ENCODE measurements around the gene SMIM24. TPM values are rescaled to one million over a fixed set of nuclear protein-coding genes. Genes with fewer than 3 reads are reported as not detected.

Gene SMIM24
- total and polyA plus RNA-seq, 9 of the 15 experiments (the other 6 are each of a cell fraction or from before 2014, with no cell fraction given) = 0.45 to 12.3 (median 1.4) TPM; not detected in 1

- TF ChIP-seq ZFP1 (CRISPR knock-in tag; IDR thresholded peaks at IDR 0.05) = no peak
- TF ChIP-seq EP300 (IDR thresholded peaks at IDR 0.05; ENCODE audit: low read length) = peak; percentile 19; the same call in 1 of the 2 replicates
- peak; percentile 61 for TF ChIP-seq TEAD4 (IDR thresholded peaks at IDR 0.05; ENCODE audit: low read length)
- no peak for TF ChIP-seq TEAD4 (CRISPR knock-in tag; IDR thresholded peaks at IDR 0.05; ENCODE audit: borderline replicate concordance)
- no peak for TF ChIP-seq ZFP36 (IDR thresholded peaks at IDR 0.05; ENCODE audit: low read depth, low read length, partially characterized antibody)
- peak; percentile 55 for TF ChIP-seq GTF2A2 (tag; IDR thresholded peaks at IDR 0.05)
- TF ChIP-seq TCF7L2 (IDR thresholded peaks at IDR 0.05; ENCODE audit: low read depth, low read length) = peak; percentile 98
- peak; percentile 58 for TF ChIP-seq MXI1 (IDR thresholded peaks at IDR 0.05; ENCODE audit: low read depth, low read length)
- TF ChIP-seq NR4A1 (CRISPR knock-in tag; IDR thresholded peaks at IDR 0.05) = 0 out of 2 replicates have a peak, but pooled peaks have one; percentile 82
- TF ChIP-seq NR4A1 (tag; IDR thresholded peaks at IDR 0.05) = no peak
- no peak for TF ChIP-seq RBM17 (IDR thresholded peaks at IDR 0.05; ENCODE audit: borderline replicate concordance, low read depth, low read length)
- peak; percentile 35 for TF ChIP-seq RBM25 (IDR thresholded peaks at IDR 0.05; ENCODE audit: low read depth, low read length, severe bottlenecking)
- TF ChIP-seq ZNF143 (CRISPR knock-in tag; IDR thresholded peaks at IDR 0.05) = peak; percentile 49; the same call in 1 of the 2 replicates
- TF ChIP-seq CTBP1 (IDR thresholded peaks at IDR 0.05; ENCODE audit: borderline replicate concordance) = peak; percentile 73; the same call in 1 of the 2 replicates
- TF ChIP-seq ZNF431 (CRISPR knock-in tag; IDR thresholded peaks at IDR 0.05) = no peak
- TF ChIP-seq ZNF134 (CRISPR knock-in tag; conservative IDR thresholded peaks at IDR 0.05) = peak; percentile 81
- peak; percentile 58; the same call in 1 of the 2 replicates for TF ChIP-seq ZNF263 (CRISPR knock-in tag; IDR thresholded peaks at IDR 0.05; ENCODE audit: borderline replicate concordance)
- TF ChIP-seq RBM15 (IDR thresholded peaks at IDR 0.05; ENCODE audit: insufficient read depth, low read length) = no peak
- TF ChIP-seq RBFOX2 (IDR thresholded peaks at IDR 0.05; ENCODE audit: low read depth, low read length) = peak; percentile 98
- TF ChIP-seq KAT7 (CRISPR knock-in tag; IDR thresholded peaks at IDR 0.05; ENCODE audit: borderline replicate concordance) = peak; percentile 93; the same call in 1 of the 2 replicates
- peak; percentile 75; the same call in 1 of the 2 replicates for TF ChIP-seq HDAC2 (IDR thresholded peaks at IDR 0.05)
- peak; percentile 22; the same call in 1 of the 2 replicates for TF ChIP-seq CREB1 (IDR thresholded peaks at IDR 0.05)
- TF ChIP-seq CREB1 (CRISPR knock-in tag; IDR thresholded peaks at IDR 0.05) = peak; percentile 42; the same call in 1 of the 2 replicates
- TF ChIP-seq ZNF583 (CRISPR knock-in tag; IDR thresholded peaks at IDR 0.05) = no peak
- TF ChIP-seq FIP1L1 (IDR thresholded peaks at IDR 0.05; ENCODE audit: low read depth, low read length, poor library complexity, severe bottlenecking) = peak; percentile 69
- no peak for TF ChIP-seq MCM2 (IDR thresholded peaks at IDR 0.05; ENCODE audit: low read depth)
- TF ChIP-seq HNRNPLL (IDR thresholded peaks at IDR 0.05; ENCODE audit: low read depth, low read length, poor library complexity, severe bottlenecking) = peak; percentile 29
- no peak for TF ChIP-seq MYNN (IDR thresholded peaks at IDR 0.05)
- no peak for TF ChIP-seq MYNN (CRISPR knock-in tag; IDR thresholded peaks at IDR 0.05)
- peak in 1 of 2 experiments; percentile 82; a peak in 1 of 4 replicates for TF ChIP-seq KDM4B (IDR thresholded peaks at IDR 0.05; ENCODE audit: borderline replicate concordance in 2 of 2, low read depth in 1 of 2)
- peak; percentile 74 for TF ChIP-seq RBM22 (IDR thresholded peaks at IDR 0.05; ENCODE audit: low read depth, low read length, poor library complexity, severe bottlenecking)
- 0 out of 2 replicates have a peak, but pooled peaks have one; percentile 25 for TF ChIP-seq ZBTB17 (CRISPR knock-in tag; IDR thresholded peaks at IDR 0.05)
These were observed 20.2 kb upstream of the SMIM24 start, which contains the start of gene DOHH (continued) for GRCh38 chr19:3500429-3501101.
